RKO (cell line): ENCODE data around the gene TYMP.

Source experiments
- DNase-seq: peaks from one replicate; pipeline ENCODE4 v3.0.0-alpha.2; 2016; ENCODE audit warnings: low spot score

Gene TYMP

DNA sequence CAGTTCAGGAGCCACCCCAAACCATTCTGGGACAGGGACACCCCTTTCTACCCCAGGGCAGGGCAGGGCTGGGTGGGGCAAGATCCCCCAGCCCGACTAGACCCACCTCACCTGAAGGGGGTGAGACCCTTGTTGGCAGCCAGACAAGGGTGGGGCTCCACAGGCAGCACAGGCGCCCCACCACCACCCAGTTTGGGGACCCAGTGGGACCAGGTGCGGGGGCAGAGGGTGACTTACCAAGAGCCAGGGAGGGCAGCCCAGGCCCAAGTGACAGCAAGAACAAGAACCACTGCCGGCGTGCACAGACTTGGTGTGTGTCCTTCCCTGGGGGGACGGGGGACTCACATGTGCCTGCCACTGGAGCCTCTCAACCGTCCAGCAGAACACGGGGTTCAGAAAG is 46.3 kb downstream of the TYMP start:
- DNase-seq = no peak

GRCh38 chr22:50483106-50483505 is 46.7 kb downstream of the TYMP start:
- DNase-seq = no peak

- DNase-seq = no peak
Measured at GRCh38 chr22:50482107-50483074, 47.4 kb downstream of the TYMP start.

DNA sequence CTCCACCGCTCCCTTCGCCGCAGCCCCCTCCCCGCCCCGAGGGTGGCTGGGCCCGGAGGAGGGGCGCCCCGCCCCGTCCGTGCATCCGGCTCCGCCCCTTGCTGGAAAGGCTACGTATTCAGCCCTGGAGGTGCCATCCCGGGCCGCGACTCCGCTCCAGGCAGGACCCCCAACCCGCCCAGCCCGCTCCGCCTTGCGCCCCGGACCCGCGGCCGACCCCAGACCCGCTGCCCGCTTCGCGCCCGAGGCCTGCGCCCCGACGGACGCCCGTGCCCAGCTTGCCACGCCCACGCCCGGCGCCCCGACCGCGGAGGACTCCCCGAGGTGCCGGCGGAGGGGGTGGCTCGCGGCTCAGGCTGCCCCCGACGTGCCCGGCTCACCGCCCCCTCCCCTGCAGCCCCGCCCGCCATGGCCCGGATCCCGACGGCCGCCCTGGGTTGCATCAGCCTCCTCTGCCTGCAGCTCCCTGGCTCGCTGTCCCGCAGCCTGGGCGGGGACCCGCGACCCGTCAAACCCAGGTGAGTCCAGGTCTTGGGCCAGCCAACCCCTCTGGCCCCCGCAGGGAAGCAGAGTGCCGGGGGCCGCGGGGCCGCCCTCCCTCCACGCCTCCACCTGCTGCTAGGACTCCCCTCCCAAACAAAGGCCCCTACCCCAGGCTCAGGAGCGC is 48.2 kb downstream of the TYMP start, which contains the start of gene ADM2:
Gene ADM2, plus strand, starts transcription at position 104 of the 667 bp plus-strand sequence. Its CDS starts 305 bp downstream, at position 409.
- no peak for DNase-seq

DNA sequence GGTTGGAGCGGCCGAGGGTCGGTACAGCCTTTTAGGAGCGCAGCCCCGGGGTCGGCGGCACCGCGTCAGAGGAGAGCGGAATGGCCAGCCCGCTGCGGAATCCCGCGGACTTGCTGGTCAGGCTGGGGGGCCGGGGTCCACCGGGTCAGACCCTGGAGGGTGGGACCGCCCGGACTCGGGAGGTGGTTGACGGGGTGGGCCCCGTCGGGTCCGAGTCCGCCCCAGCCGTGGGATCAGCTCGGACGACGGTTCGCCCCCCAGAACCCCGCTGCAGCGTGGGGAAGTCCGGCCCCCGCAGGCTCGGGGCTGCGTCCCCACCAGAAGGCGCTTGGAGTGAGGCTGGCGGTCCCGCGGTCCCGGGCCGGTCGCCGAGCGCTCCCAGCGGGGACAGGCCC is 48.8 kb downstream of the TYMP start:
- DNase-seq = no peak

DNA sequence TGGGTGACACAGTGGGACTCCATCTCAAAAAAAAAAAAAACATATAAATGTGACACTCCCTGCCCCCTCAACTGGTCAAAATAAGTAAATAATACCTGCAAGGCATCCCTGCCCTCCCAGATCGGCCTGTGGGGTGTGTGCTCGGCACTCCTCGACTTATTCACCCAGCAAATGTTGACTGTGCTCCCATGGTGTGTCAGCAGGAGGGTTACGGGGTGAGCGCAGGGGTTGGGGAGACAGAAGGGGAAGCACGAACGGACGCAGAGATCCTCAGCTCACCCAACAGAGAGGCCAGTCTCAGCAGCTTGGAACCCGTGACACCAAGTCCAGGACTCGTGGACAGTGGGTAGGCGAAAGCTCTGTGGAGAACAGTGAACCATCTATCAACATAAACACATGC is 50.1 kb downstream of the TYMP start:
- no peak for DNase-seq

DNA sequence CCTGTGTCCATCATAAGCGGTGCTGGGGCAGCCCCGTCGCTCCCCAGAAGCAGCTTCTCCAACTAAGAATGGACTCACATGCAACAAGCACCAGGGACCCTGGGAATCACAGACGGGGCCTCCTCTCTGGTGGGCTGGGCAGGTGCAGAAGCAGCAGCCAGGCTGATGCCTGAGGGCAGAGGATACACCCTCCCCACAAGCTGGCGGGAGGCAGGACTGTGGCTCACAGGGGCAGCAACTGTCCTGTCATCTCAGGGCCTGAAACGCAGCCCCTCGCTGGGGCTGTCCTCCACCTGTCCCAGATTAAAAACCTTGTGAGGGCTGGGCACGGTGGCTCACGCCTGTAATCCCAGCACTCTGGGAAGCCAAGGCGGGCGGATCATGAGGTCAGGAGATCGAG is 51.9 kb downstream of the TYMP start:
- no peak for DNase-seq

DNA sequence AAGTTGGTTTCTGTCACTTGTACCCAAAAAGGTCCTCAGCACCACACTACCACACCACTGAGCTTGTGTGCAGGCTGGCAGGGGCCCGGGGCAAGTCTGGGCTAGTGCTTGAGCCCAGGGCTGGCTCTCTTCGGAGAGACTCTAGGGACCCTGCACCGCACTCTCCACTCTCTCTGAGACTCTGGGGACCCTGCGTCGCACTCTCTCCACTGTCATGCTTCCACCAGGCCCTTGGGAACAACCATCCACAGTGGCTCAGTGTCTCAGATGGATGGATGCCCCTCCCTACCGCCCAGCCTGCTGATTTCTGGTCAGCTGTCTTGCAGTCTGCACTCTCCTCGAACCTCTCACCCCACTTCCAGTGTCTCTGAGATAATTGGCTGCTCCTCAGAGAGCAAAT is 52.9 kb downstream of the TYMP start:
- DNase-seq = no peak
